G401 (cell line): ENCODE measurements around the gene MB21D2. TPM values are rescaled to one million over a fixed set of nuclear protein-coding genes. Genes with fewer than 3 reads are reported as not detected.
"Not testable (repeated sequence)": the region's sequence is repeated elsewhere in the genome, so short reads cannot be mapped to it uniquely, and the experiment has no call there.

ENCODE experiments used
- DNase-seq: peaks from one replicate; pipeline ENCODE4 v3.0.0-alpha.2; 2015; ENCODE audit warnings: low spot score
- in situ Hi-C: cut with HindIII; loops from 2 replicates; pipeline ENCODE4 v1.10.0; 2016; ENCODE audit warnings: low sequenced_read_pairs, mixed read lengths
- total RNA-seq: library from RNA; depleted of rRNA; stranded (reverse); fragments of >200 nt; shearing (Covaris generic); gene quantifications from 2 replicates; pipeline ENCODE4 v1.2.3, GENCODE V29; 2014; rRNA removed

MB21D2 gene
- total RNA-seq = 0.06 and 0.71 TPM in 2 replicates

DNA sequence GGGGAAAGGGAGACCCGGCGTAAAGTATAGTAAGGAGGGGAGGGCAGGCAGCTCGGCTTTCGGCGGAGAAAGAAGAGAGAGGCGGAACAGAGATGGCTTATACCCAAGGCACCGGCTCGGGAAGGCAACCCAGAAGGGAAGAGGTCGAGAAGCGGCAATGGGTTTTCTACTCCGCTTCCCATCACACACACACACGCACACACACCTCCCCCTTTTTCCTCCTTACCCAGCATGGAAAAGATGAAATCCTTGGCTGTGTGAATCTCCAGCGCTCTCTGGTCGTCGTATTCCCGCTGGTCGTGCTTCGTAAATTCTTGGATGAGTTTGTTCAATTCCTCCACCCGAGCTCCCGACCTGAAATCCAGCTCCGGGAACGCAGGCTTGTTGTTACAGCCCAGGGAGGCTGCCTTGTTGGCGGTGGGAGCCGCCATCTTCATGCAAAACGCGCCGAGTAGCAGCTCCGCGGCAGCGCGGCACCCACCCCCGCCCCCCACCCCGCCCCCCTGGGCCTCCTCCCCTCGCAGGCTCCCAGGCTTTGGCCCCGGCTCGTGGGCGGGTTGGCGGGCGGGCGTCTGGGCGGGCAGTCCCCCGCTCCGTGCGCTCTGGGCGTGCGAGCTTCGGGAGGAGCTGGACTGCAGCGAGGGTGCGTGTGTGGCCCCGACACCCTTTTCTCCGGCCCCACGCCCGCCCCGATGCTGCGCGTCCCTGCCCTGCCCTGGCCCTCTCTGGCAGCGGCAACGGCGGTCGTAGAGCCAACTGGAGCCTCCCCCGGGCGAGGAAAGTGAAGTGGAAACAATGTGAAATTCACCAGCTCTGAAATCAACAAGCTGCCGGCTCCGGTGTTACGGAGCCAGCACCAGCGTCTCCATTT, at the start of gene MB21D2:
TSS of gene MB21D2 (minus strand) at position 453 of the 871 bp plus-strand sequence. CDS start at position 437, 16 bp downstream.
- in situ Hi-C loops = no loop called here
- DNase-seq = peak; percentile 91

DNA sequence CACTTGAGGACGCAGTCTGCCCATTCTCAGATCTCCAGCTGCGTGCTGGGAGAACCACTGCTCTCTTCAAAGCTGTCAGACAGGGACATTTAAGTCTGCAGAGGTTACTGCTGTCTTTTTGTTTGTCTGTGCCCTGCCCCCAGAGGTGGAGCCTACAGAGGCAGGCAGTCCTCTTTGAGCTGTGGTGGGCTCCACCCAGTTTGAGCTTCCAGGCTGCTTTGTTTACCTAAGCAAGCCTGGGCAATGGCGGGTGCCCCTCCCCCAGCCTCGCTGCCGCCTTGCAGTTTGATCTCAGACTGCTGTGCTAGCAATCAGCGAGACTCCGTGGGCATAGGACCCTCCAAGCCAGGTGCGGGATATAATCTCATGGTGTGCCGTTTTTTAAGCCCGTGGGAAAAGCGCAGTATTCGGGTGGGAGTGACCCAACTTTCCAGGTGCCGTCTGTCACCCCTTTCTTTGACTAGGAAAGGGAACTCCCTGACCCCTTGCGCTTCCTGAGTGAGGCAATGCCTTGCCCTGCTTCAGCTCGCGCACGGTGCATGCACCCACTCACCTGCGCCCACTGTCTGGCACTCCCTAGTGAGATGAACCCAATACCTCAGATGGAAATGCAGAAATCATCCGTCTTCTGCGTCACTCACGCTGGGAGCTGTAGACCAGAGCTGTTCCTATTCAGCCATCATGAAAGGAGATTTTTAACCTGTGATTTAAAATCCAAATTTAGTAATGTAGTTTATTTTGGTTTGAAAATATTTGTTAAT, 47.5 kb upstream of the MB21D2 start:
- DNase-seq, in situ Hi-C loops: not testable (repeated sequence)

- DNase-seq = no peak
- in situ Hi-C loops = no loop called here
Measured at GRCh38 chr3:192959773-192960172, 42.1 kb upstream of the MB21D2 start.

DNA sequence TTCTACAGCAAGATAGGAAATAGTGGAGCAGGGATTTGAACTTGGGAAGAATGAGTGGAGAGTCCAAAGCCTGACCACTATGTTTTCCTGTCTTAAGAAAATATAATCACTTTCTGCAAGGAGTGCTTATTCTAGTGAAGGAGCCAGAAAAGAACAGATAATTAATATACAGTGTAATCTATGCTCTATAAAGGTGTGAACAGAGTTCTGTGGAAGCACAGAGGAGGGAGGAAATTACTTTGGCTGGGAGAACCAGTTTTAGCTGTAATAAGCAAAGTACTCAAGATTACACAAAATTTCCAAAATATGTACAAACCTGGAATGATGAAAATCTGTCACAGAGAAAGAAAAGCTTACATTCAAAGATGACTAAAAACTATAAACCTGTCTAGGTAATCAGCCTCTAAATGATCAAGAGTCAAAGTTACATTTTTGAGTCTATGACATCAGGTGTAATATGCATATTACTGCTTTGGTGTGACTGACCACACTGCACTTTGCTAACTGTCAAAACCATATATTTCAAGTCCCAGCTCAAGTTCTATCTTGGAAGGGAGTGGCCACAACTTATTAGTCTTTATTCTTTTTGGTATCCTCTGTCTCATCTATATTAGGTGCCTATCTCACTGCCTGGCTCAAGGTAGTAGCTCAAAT, 40.7 kb upstream of the MB21D2 start:
- in situ Hi-C loops = no loop called here
- no peak for DNase-seq

DNA sequence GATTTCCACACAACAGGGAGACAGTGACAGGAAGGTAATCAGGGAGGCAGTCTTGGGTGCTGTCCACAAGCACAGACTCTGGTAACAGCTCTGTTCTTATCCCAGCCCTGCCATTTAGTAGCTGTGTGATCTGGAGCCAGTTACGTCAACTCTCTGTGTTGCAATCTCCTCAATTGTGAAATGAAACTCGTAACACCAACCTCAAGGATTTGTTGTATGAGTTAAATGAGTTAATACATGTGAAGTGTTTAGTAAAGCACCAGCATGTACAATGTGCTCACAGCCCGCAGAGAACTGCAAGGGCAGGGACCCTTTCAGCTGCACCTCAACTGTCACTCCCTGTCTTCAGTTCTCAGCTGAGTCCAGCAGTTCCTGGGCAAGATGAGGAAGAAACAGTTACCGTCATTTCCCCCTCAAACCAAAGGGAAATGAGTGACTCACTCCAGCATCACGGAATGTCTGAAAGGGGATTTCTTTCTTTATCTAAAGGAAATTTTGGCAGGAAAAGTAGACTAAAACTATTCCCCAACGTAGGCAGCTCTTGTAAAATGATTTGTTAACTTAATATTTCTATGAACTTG, 39.9 kb upstream of the MB21D2 start:
- in situ Hi-C loops = no loop called here
- no peak for DNase-seq

- in situ Hi-C loops = no loop called here
- DNase-seq = no peak
Measured at GRCh38 chr3:192953926-192954325, 36.3 kb upstream of the MB21D2 start.

DNA sequence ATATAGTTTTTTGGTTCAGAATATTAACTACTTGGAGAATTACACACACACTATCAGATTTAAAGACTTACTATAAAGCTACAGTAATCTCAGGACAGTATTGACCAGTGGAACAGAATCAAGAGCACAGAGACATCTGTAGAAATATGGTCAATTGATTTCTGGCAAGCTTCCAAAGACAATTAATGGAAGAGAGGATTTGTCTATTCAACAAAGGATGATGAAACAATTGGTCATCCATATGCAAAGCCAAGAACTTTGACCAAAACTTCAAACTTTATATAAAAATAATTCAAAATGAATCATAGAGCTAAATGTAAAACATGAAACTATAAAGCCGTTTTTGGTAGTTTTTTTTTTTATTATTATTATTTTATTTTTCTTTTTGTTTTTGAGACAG, 29.8 kb upstream of the MB21D2 start:
- in situ Hi-C loops = no loop called here
- DNase-seq = no peak

DNA sequence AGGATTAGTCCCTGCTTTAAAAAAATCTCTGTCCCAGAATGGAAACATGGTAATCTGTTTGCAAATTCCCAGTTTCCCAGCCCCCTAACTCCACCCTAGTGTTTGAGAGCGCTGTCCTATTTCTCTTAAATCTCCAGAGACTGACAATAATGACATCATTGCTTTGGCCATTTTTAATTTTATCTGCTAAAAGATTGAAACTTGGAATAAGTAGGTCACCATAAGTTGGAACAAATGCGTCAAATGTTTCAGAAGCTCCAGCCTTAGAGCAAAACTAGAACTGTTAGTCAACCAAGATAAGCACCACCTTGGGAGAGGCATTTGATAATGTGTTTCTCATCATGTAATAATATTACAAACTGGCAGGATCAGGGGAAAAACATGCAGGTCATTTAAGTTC, 25.7 kb upstream of the MB21D2 start:
- in situ Hi-C loops = no loop called here
- DNase-seq = no peak

DNA sequence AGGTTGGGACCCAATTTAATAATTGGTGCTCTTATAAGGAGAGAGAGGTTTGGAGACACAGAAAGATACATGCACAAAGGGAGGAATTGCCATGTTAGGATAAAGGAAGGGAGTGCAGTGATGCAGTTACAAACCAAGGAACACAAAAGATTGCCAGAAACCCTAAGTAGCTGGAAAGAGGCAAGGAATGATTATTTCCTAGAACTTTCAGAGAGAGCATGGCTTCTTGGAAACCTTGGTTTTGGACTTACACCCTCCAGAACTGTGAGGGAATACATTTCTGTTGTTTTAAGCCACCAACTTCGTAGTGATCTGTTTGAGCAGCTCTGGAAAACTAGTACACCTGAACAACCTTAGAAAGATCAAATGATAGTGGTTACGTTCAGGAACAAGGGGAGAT, 25.0 kb upstream of the MB21D2 start:
- no peak for DNase-seq
- in situ Hi-C loops = no loop called here

DNA sequence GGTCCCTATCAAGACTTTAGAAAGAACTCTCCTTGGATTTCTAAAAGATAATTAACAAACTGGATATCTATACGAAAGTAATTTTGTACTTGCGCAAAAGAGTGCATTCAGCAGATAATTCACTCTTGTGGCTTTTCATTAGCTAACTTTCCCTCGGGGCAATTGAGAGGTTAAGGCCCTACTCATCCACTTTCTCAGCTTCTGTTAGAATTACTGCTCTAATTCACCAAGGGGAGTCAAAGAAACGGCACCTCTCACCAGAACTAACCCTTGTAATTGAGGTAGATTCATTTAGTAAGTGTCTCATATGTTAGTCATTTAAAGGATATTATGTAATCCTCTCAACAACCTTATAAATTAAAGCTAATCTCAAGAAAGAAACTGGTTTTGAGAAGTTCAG, 22.5 kb upstream of the MB21D2 start:
- no peak for DNase-seq

DNA sequence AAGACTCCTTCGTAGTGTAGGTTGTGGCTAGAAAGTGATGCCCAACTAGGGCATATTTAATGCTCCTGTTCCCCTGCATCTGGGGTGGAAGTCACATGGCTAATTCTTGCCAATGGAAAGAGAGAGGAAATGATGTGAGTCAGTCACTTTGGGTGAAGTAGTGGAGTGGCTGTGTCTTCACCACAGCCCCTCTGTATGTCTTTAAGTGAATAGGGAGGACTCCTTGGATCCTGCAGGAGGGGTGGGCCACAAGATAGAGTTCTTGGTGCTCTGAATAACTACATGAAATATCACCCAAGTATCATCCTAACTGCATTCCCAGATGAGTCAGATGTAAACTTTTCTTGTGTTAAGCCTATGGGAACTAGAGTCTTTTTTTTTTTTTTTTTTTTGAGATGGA, 17.8 kb upstream of the MB21D2 start:
- no peak for DNase-seq

More for the DNA sequence above, 22.5 kb upstream of the MB21D2 start:
- in situ Hi-C loops = no loop called here

DNA sequence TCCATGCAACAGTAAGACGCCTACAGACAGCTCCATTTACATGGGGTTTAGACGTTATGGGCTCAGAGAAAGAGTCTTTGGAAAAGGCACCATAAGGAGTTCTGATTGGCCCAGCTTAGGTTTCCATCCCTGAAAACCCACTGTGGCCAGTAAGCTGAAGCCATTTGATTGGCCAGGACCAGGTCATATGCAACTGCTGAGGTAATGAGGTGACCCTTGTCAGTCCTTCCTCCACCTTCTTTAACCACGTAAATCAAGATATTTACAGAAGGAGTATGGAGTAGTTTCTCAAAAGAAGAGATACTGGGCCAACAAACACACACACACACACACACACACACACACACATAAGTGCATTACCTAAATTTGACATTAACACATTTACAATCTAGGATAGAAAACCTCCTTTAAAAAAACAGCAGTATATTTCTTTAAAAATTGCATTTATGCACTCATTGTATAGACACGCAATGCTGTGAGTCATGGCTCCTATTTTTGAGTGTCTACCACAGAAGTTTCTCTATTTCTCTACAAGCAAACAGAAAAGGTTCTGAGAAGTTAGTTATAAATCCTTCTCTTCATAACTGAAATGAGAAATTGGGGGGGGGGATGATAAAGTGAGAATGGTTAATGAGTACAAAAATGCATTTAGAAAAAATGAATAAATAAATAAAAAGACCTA, 16.3 kb upstream of the MB21D2 start:
- in situ Hi-C loops = no loop called here

More for the DNA sequence above, 17.8 kb upstream of the MB21D2 start:
- in situ Hi-C loops = no loop called here

GRCh38 chr3:192933259-192933658, 15.6 kb upstream of the MB21D2 start:
- DNase-seq = no peak
- in situ Hi-C loops = no loop called here

More for the DNA sequence above, 16.3 kb upstream of the MB21D2 start:
- DNase-seq = no peak

DNA sequence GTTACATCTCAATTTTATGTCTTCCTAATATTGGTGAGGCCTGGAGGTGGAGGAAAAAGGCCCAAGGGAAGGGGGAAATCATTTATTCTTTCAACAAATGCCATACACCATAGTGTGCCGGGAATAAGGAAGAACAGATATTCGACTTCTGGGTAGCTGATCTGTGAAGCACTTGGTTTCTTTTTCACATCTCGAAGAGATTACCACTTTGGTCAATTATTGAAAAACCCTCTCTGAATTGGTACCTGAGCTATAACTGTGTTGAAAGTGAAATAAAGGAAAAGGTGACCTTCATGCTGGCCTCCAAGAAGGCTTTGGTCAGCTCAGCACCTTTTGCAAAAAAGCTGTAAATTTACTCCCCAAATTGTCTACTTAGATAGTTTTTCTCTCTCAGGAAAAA, 14.2 kb upstream of the MB21D2 start:
- DNase-seq = no peak
- in situ Hi-C loops = no loop called here

DNA sequence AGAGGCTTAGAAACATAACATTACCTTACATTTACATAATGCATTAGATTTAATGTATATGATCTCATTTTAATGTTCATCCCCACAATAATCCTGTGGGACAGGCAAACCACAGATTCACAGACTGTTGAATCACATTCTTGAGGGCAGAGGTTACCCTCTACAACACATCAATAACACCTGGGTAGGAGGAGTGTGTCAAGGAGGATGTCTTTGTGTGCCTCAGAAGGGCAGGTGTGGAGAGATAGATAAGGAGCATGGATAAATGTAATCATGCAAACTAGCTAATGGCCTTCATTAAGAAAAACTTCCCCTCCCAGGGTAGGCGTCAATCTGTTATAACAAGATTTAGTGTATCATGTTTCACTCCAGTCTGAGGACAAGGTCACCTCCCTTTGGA, 12.9 kb upstream of the MB21D2 start:
- DNase-seq = no peak
- in situ Hi-C loops = no loop called here

DNA sequence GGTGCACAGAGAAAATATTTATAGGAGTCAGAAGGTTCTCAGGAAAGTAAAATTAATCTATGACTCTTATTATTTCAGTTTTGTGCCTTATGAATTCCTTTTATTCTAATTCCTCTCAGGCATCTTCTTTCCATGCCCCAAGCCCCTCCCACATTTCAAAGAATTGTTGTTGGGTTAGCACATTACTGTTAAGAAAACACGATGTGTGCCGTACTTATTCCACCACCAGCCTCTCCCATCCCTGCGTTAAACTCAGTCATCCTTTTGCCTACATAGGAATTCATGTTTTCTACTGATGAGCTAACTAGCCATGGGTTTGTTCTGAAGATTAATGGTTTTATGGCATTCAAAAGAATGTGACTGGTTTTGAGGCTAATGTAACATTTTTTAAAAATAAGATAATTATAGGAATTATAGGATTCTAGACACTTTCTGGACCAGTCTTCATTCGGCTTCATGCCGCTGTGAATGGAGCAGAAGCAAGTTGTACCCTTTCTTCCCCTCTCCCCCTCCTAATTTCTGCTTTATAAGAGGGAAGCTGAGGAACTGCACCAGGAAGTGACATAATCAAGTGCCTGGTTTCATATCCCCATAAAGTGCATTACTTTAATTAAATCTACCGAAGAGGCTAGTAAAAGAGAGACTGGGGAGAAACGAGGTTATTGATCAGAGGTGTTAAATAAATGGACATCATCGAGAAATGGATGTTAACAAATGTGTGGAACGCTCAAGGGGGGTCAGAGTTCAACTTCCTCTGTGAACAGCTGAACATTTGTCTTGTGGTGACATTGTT, 12.3 kb upstream of the MB21D2 start:
- DNase-seq = no peak
- in situ Hi-C loops = no loop called here

- in situ Hi-C loops = no loop called here
- no peak for DNase-seq
Measured at GRCh38 chr3:192929146-192929545, 11.5 kb upstream of the MB21D2 start.

- DNase-seq = no peak
- in situ Hi-C loops = no loop called here
Measured at GRCh38 chr3:192928720-192929119, 11.1 kb upstream of the MB21D2 start.
